Erythroblast (primary cell): ENCODE measurements around the gene SCARB1.

Experiments
- GATA1 ChIP-seq: IDR thresholded peaks from 2 replicates; pipeline ENCODE4 v1.6.1; 2011; ENCODE audit warnings: low read depth, mild to moderate bottlenecking, control low read depth, low read length, moderate library complexity
- POLR2A ChIP-seq: IDR thresholded peaks from 2 replicates; pipeline ENCODE4 v1.6.1; 2011; ENCODE audit warnings: mild to moderate bottlenecking, low read length

- peak; percentile 15 for TF ChIP-seq POLR2A
- no peak for TF ChIP-seq GATA1
These were observed 772 bp downstream of the SCARB1 start for GRCh38 chr12:124862768-124863415.
